PC-9 (cell line): ENCODE results near the gene E2F1. TPM values are rescaled to one million over a fixed set of nuclear protein-coding genes. Genes with fewer than 3 reads are reported as not detected.

Experiments
- BruUV-seq: library from RNA; stranded (reverse); fragments of 400-500 nt; replicated peaks from 2 replicates; lab custom pipeline; 2021; lab: Mats Ljungman, UMichigan
- CTCF ChIA-PET: fragments of 300-600 bp; sonication (Branson Sonifier 250); formaldehyde crosslinking; loops from one replicate; lab custom pipeline; 2022; ENCODE audit warnings: antibody characterized with exemption; lab: Charles Lee
- POLR2A ChIA-PET: fragments of 300-600 bp; sonication (Branson Sonifier 250); formaldehyde crosslinking; loops from one replicate; lab custom pipeline; 2022; ENCODE audit warnings: antibody characterized with exemption; ENCODE audit not compliant: unreplicated experiment; lab: Charles Lee
- DNase-seq, 2 experiments: peaks; one replicate each; pipeline versions ENCODE4 v3.0.0 to v3.0.0-alpha.2; 2015 to 2022; ENCODE audit warnings: mixed read lengths in 1 of 2
- H2AFZ ChIP-seq: fragments of 200-600 bp; sonication (generic); 2 replicates; pipeline ENCODE4 v1.8.1; 2017; ENCODE audit warnings: antibody characterized with exemption
- H3F3A ChIP-seq: fragments of 200-600 bp; sonication (generic); 2 replicates; pipeline ENCODE4 v1.8.1; 2017; ENCODE audit warnings: antibody characterized with exemption, mild to moderate bottlenecking, low read depth; ENCODE audit not compliant: insufficient read depth
- H3K27ac ChIP-seq: fragments of 200-600 bp; sonication (generic); 2 replicates; pipeline ENCODE4 v1.6.1; 2016; ENCODE audit warnings: mixed run types
- H3K27me3 ChIP-seq: fragments of 200-600 bp; sonication (generic); 2 replicates; pipeline ENCODE4 v1.6.1; 2016; ENCODE audit warnings: low read depth, mixed run types; ENCODE audit not compliant: insufficient read depth
- H3K36me3 ChIP-seq: fragments of 200-600 bp; sonication (generic); 2 replicates; pipeline ENCODE4 v1.6.1; 2016; ENCODE audit warnings: low read depth, mixed run types
- H3K4me1 ChIP-seq: fragments of 200-600 bp; sonication (generic); replicated peaks from 2 replicates; pipeline ENCODE4 v1.6.1; 2016; ENCODE audit warnings: mixed run types; ENCODE audit not compliant: insufficient read depth
- H3K4me2 ChIP-seq: fragments of 200-600 bp; sonication (generic); 2 replicates; pipeline ENCODE4 v1.6.1; 2017; ENCODE audit warnings: mixed run types
- H3K4me3 ChIP-seq: fragments of 200-600 bp; sonication (generic); 2 replicates; pipeline ENCODE4 v1.6.1; 2016; ENCODE audit warnings: mixed run types
- H3K79me2 ChIP-seq: fragments of 200-600 bp; sonication (generic); 2 replicates; pipeline ENCODE4 v1.6.1; 2017; ENCODE audit warnings: low read depth, mixed run types
- H3K9me2 ChIP-seq: fragments of 200-600 bp; sonication (generic); 2 replicates; pipeline ENCODE4 v1.8.1; 2017; ENCODE audit warnings: mild to moderate bottlenecking; ENCODE audit not compliant: insufficient read depth
- H3K9me3 ChIP-seq: fragments of 200-600 bp; sonication (generic); 2 replicates; pipeline ENCODE4 v1.8.1; 2016; ENCODE audit warnings: low read depth; ENCODE audit not compliant: insufficient read depth
- H4K20me1 ChIP-seq: fragments of 200-600 bp; sonication (generic); 2 replicates; pipeline ENCODE4 v1.8.1; 2017; ENCODE audit not compliant: insufficient read depth
- CTCF ChIP-seq: fragments of 200-600 bp; sonication (generic); conservative IDR thresholded peaks from 2 replicates; pipeline ENCODE4 v1.6.1; 2017; ENCODE audit warnings: mixed run types, antibody characterized with exemption, mild to moderate bottlenecking, moderate library complexity
- EZH2 ChIP-seq: fragments of 200-600 bp; sonication (generic); IDR thresholded peaks from 2 replicates; pipeline ENCODE4 v1.8.0; 2017; ENCODE audit warnings: antibody characterized with exemption, low read depth
- intact Hi-C: fragments of 100-400 bp; cut with micrococcal nuclease; formaldehyde crosslinking; loops from one replicate; pipeline ENCODE4 v1.10.0; 2022; ENCODE audit not compliant: unreplicated experiment
- total RNA-seq: library from RNA; stranded (reverse); gene quantifications from 2 replicates; pipeline ENCODE4 v1.2.3, GENCODE V29; 2021

Gene E2F1
- total RNA-seq, 1 experiment from 2014 or later, result 31.5 TPM

- Histone ChIP-seq H4K20me1 (no peaks in the 10 kb centered on the region), H3K9me3 (no peaks in the 10 kb centered on the region), H3K4me3 (no peak overlapping the region), H3K4me1 (peaks cover 64% of the 10 kb centered on the region), H3K27me3 (no peaks in the 10 kb centered on the region), H3K4me2 (no peak overlapping the region), H3K27ac (no peak overlapping the region), H3K79me2 (no peaks in the 10 kb centered on the region), H3K9me2 (no peaks in the 10 kb centered on the region), H3K36me3 (no peaks in the 10 kb centered on the region), H2AFZ (no peak overlapping the region), H3F3A (peaks cover 59% of the 10 kb centered on the region)
- no peak for DNase-seq
- CTCF ChIA-PET, result no interaction called here
- TF ChIP-seq CTCF (no peak), EZH2 (no peak)
- POLR2A ChIA-PET, result interaction anchor here (0.7 kb wide), 1 partner anchor 1254 kb away, joined by 3 read pairs; no protein-coding TSS in a partner anchor
- intact Hi-C loops, result no loop called here
- no TSS peak for BruUV-seq
Observed at GRCh38 chr20:33727806-33728205, 41.6 kb upstream of the E2F1 start.

- H3K79me2 ChIP-seq, result no peaks in the 10 kb centered on the region
- H3K9me2 ChIP-seq, result no peaks in the 10 kb centered on the region
- no peaks in the 10 kb centered on the region for H3K36me3 ChIP-seq
- no peak overlapping the region for H3K4me2 ChIP-seq
- DNase-seq, result no peak
- ChIA-PET POLR2A (no interaction called here), CTCF (no interaction called here)
- H3K27ac ChIP-seq, result no peak overlapping the region
- TF ChIP-seq CTCF (no peak), EZH2 (no peak)
- H4K20me1 ChIP-seq, result no peaks in the 10 kb centered on the region
- H3K9me3 ChIP-seq, result no peaks in the 10 kb centered on the region
- intact Hi-C loops, result no loop called here
- H3K27me3 ChIP-seq, result no peaks in the 10 kb centered on the region
- no peak overlapping the region for H3K4me3 ChIP-seq
- BruUV-seq, result no TSS peak
- H3F3A ChIP-seq, result peaks cover 54% of the 10 kb centered on the region
- H2AFZ ChIP-seq, result no peak overlapping the region
- peaks cover 61% of the 10 kb centered on the region for H3K4me1 ChIP-seq
Observed at GRCh38 chr20:33727115-33727479, 40.9 kb upstream of the E2F1 start.

- BruUV-seq, result no TSS peak
- ChIA-PET CTCF (interaction anchor here (0.6 kb wide), 1 partner anchor 35 kb away, joined by 3 read pairs; no protein-coding TSS in a partner anchor), POLR2A (interaction anchor here (0.6 to 0.8 kb wide), 2 partner anchors 71 to 268 kb away, joined by 8 to 11 read pairs; no protein-coding TSS in a partner anchor)
- Histone ChIP-seq H3K9me3 (no peaks in the 10 kb centered on the region), H3F3A (peaks cover 62% of the 10 kb centered on the region), H3K36me3 (no peaks in the 10 kb centered on the region), H3K4me2 (peak overlapping the region; percentile 16; the same call in 1 of the 2 replicates), H4K20me1 (no peaks in the 10 kb centered on the region), H3K79me2 (no peaks in the 10 kb centered on the region), H3K27me3 (no peaks in the 10 kb centered on the region), H3K9me2 (no peaks in the 10 kb centered on the region), H3K4me3 (no peak overlapping the region), H3K4me1 (peaks cover 54% of the 10 kb centered on the region), H2AFZ (no peak overlapping the region), H3K27ac (peak overlapping the region; percentile 87; the same call in 1 of the 2 replicates)
- TF ChIP-seq EZH2 (no peak), CTCF (no peak)
- intact Hi-C loops, result no loop called here
- no peak for DNase-seq
Observed at GRCh38 chr20:33725607-33726264, 39.6 kb upstream of the E2F1 start.
